ENCODE measurements around the gene RNF183.

DNA sequence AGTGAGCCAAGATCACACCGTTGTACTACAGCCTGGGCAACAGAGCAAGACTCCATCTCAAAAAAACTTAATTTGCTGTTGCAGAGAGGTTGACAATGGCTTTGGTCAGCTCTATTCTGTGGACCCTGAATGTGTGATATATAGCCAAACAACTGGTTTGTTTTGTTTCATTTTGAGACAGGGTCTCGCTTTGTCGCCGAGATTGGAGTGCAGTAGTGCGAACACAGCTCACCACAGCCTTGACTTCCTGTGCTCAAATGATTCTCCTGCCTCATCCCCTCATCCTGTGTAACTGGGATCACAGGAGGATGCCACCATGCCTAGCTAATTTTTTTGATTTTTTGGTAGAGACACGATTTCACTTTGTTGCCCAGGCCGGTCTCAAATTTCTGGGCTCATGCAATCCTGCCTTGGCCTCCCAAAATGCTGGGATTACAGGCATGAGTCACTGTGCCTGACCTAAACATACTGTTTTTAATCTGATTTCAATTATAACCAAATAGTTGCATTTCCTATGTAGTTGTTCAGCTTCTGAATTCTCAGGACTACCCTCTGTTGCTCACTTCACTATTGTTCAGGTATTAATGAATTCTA is 9.8 kb downstream of the RNF183 start:
- no peak for TF ChIP-seq POLR2AphosphoS5 (IDR thresholded peaks at IDR 0.05)
- TF ChIP-seq CTCF (IDR thresholded peaks at IDR 0.05): no peak

Data from stomach (tissue), 4 donors.